ENCODE results near the gene TOR1AIP2. TPM values are rescaled to one million over a fixed set of nuclear protein-coding genes. Genes with fewer than 3 reads are reported as not detected.
A peak's percentile ranks its signal among the peaks of the same experiment; 100 is the strongest.

TOR1AIP2 gene
- total RNA-seq, 1 donor from 2014 or later = 49.4 TPM

- CTCF ChIA-PET = interaction anchor here (8.4 kb wide), 1 partner anchor 309 kb away, joined by 101 read pairs; no protein-coding TSS in a partner anchor
Observed at GRCh38 chr1:179870870-179871269, 6.7 kb downstream of the TOR1AIP2 start.

GRCh38 chr1:179867493-179868330, 9.9 kb downstream of the TOR1AIP2 start:
- Mint-ChIP-seq H3K27ac (no peak overlapping the region), H3K4me1 (peaks cover 16% of the 10 kb centered on the region), H3K27me3 (no peaks in the 10 kb centered on the region), H3K9me3 (no peaks in the 10 kb centered on the region), H3K4me3 (no peak overlapping the region), H3K36me3 (ENCODE audit: low read depth) (peaks cover 47% of the 10 kb centered on the region)
- CTCF ChIA-PET = interaction anchor here (0.6 to 8.4 kb wide), 31 partner anchors 9 to 323 kb away, joined by 3 to 101 read pairs (median 3); partner anchors contain the start of gene CEP350
- DNase-seq (peak; percentile 34), ATAC-seq (ENCODE audit: low read depth) (peak; percentile 71)
- peak; percentile 50 for TF ChIP-seq CTCF (IDR thresholded peaks at IDR 0.05)
- intact Hi-C loops (cut with micrococcal nuclease) = loop anchor here (1.0 to 5.0 kb wide), 6 partner anchors 87 to 611 kb away; partner anchors contain the start of gene CEP350
- POLR2A ChIA-PET = interaction anchor here (1.1 kb wide), 1 partner anchor 16 kb away, joined by 5 read pairs; no protein-coding TSS in a partner anchor

More at GRCh38 chr1:179870870-179871269, 6.7 kb downstream of the TOR1AIP2 start:
- POLR2A ChIA-PET = interaction anchor here (0.7 kb wide), 1 partner anchor 83 kb away, joined by 6 read pairs; no protein-coding TSS in a partner anchor
- Mint-ChIP-seq H3K9me3 (no peaks in the 10 kb centered on the region), H3K4me3 (no peak overlapping the region), H3K27me3 (no peaks in the 10 kb centered on the region), H3K4me1 (peaks cover 38% of the 10 kb centered on the region), H3K27ac (no peak overlapping the region), H3K36me3 (ENCODE audit: low read depth) (peaks cover 44% of the 10 kb centered on the region)
- TF ChIP-seq CTCF (IDR thresholded peaks at IDR 0.05) = no peak
- intact Hi-C loops (cut with micrococcal nuclease) = no loop called here
- DNase-seq (no peak), ATAC-seq (ENCODE audit: low read depth) (no peak)

- Mint-ChIP-seq H3K9me3 (no peaks in the 10 kb centered on the region), H3K36me3 (ENCODE audit: low read depth) (peaks cover 54% of the 10 kb centered on the region), H3K4me1 (peaks cover 7% of the 10 kb centered on the region), H3K4me3 (no peak overlapping the region), H3K27me3 (no peaks in the 10 kb centered on the region), H3K27ac (no peak overlapping the region)
- DNase-seq = no peak
- no peak for ATAC-seq (ENCODE audit: low read depth)
- intact Hi-C loops (cut with micrococcal nuclease) = loop anchor here (1.0 to 5.0 kb wide), 6 partner anchors 88 to 612 kb away; partner anchors contain the start of gene CEP350
- no peak for TF ChIP-seq CTCF (IDR thresholded peaks at IDR 0.05)
- ChIA-PET POLR2A (interaction anchor here (1.1 kb wide), 1 partner anchor 88 kb away, joined by 4 read pairs; the partner anchor contains the start of gene CEP350), CTCF (interaction anchor here (1.0 to 8.4 kb wide), 4 partner anchors 10 to 313 kb away, joined by 4 to 101 read pairs (median 5); no protein-coding TSS in a partner anchor)
Observed at GRCh38 chr1:179866616-179867015, 11.0 kb downstream of the TOR1AIP2 start.

- Mint-ChIP-seq H3K9me3 (no peaks in the 10 kb centered on the region), H3K27me3 (no peaks in the 10 kb centered on the region), H3K36me3 (ENCODE audit: low read depth) (peaks cover 57% of the 10 kb centered on the region), H3K27ac (no peak overlapping the region), H3K4me3 (no peak overlapping the region), H3K4me1 (peaks cover 4% of the 10 kb centered on the region)
- no peak for ATAC-seq (ENCODE audit: low read depth)
- TF ChIP-seq CTCF (IDR thresholded peaks at IDR 0.05) = no peak
- intact Hi-C loops (cut with micrococcal nuclease) = loop anchor here (5.0 kb wide), 1 partner anchor 147 kb away; no protein-coding TSS in a partner anchor
- no peak for DNase-seq
- ChIA-PET POLR2A (no interaction called here), CTCF (interaction anchor here (0.8 to 8.4 kb wide), 3 partner anchors 12 to 314 kb away, joined by 3 to 101 read pairs (median 3); no protein-coding TSS in a partner anchor)
Observed at GRCh38 chr1:179865377-179865776, 12.2 kb downstream of the TOR1AIP2 start.

- Mint-ChIP-seq H3K27ac (no peak overlapping the region), H3K36me3 (ENCODE audit: low read depth) (peaks cover 65% of the 10 kb centered on the region)
Observed at GRCh38 chr1:179860652-179861051, 17.0 kb downstream of the TOR1AIP2 start.

More at GRCh38 chr1:179860652-179861051, 17.0 kb downstream of the TOR1AIP2 start:
- intact Hi-C loops (cut with micrococcal nuclease) = no loop called here
- ChIA-PET POLR2A (no interaction called here), CTCF (no interaction called here)
- Mint-ChIP-seq H3K4me1 (no peaks in the 10 kb centered on the region), H3K27me3 (no peaks in the 10 kb centered on the region), H3K9me3 (no peaks in the 10 kb centered on the region), H3K4me3 (no peak overlapping the region)
- no peak for TF ChIP-seq CTCF (IDR thresholded peaks at IDR 0.05)
- DNase-seq = no peak
- ATAC-seq (ENCODE audit: low read depth) = no peak
